Activated gamma-delta T cell treated with anti-CD3 and anti-CD28 coated beads, Interleukin-2, amount 50 U/mL, for 16 hours (primary cell): Measurements from ENCODE around the gene LYAR.
A peak's percentile ranks its signal among the peaks of the same experiment; 100 is the strongest.
"Not testable (repeated sequence)": the region's sequence is repeated elsewhere in the genome, so short reads cannot be mapped to it uniquely, and the experiment has no call there.

ENCODE experiments used
- DNase-seq: peaks from one replicate; pipeline ENCODE4 v3.0.0-alpha.2; 2020; ENCODE audit warnings: low read depth

Gene LYAR

GRCh38 chr4:4260185-4260751 lies 29.7 kb downstream of the LYAR start:
- no peak for DNase-seq

- no peak for DNase-seq
Measured at GRCh38 chr4:4259484-4260100, 30.4 kb downstream of the LYAR start.

GRCh38 chr4:4257705-4258104 lies 32.2 kb downstream of the LYAR start:
- DNase-seq, result not testable (repeated sequence)

- no peak for DNase-seq
Measured at GRCh38 chr4:4256799-4257198, 33.2 kb downstream of the LYAR start.

GRCh38 chr4:4254666-4255065 lies 35.3 kb downstream of the LYAR start:
- no peak for DNase-seq

DNA sequence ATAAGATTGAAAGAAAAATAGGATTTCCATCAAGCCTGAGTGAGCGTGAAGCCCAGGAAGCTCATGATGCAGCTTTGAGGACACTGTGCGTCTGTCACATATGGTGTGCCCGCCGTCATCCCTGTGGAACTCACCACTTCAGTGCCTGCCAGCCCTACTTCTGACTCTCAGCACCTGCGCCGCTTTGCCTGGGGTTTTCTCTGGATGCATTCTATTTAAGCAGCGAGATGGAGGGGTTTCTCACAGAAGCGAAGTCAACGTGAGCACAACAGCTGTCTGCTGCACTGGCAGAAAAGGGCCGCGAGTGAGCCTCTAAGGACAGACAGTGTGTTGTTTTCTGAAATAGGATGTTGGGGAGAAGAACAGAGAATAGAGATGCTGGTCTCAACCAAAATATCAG lies 35.8 kb downstream of the LYAR start:
- DNase-seq, result no peak

- DNase-seq, result no peak
Measured at GRCh38 chr4:4249866-4250265, 40.1 kb downstream of the LYAR start.

DNA sequence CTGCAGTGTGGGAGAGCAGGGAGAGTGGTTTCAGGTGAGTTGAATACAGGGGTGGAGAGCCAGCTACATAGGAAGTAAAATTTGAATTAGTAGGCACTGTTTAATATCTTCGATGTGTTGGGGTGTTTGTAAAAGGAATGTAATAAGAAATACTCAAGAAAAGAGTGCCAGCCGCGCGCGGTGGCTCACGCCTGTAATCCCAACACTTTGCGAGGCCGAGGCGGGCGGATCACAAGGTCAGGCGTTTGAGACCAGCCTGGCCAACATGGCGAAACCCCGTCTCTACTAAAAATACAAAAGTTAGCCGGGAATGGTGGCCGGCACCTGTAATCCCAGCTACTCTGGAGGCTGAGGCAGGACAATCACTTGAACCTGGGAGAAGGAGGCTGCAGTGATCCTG lies 40.6 kb downstream of the LYAR start:
- not testable (repeated sequence) for DNase-seq

DNA sequence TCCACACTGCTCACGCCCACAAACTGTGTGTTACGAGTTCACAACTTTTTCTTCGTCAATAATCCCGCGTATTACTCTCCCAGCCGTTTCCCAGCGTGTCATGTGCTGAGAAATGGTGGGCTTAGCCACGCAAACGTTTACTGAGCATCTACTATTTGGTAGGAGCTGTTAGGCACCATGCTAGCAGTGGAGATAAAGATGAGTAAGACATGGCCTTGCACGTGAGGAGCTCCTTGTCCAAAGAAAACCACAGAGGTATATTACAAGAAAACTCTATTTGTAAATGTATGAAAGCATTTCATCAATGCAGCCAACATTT lies 41.1 kb downstream of the LYAR start:
- DNase-seq, result no peak

GRCh38 chr4:4248029-4248884 lies 41.7 kb downstream of the LYAR start, which contains the start of gene TMEM128:
Gene TMEM128 (minus strand): TSS chr4:4248223. CDS start chr4:4248202, 21 bp downstream.
- DNase-seq, result peak; percentile 87

DNA sequence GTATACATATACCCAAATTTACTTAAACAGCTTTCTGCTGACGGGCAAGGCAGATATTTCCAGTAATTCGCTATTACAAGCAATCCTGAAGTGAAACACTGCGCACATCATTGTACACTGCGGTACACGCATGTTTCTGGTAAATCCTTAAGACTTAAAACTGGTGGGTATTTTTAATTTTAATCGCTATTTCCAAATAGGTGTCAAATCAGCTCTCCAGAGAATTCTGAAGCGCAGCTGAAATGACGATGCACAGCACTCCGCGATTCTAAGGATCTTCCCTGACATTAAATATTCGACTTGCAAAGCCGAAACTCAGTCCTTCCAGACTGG lies 42.3 kb downstream of the LYAR start:
- DNase-seq, result no peak

DNA sequence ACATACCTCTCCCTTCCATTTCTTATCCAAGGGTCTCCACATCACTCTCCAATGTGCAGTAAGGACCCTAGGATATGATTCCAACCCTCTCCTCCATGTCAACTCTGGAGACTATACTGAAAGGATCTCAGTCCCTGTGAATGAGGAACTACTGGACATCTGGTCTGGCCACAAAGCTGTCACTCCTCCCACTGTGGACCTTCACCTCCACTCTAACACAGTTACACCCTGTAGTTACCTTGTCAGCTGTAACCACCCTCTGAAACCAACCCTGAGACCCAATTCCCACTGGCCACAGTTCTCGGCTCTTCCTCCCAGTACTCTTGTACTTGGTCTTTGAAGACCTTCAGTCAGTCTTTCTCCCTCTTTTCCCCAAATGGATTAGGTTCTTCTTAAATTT lies 44.8 kb downstream of the LYAR start:
- no peak for DNase-seq

DNA sequence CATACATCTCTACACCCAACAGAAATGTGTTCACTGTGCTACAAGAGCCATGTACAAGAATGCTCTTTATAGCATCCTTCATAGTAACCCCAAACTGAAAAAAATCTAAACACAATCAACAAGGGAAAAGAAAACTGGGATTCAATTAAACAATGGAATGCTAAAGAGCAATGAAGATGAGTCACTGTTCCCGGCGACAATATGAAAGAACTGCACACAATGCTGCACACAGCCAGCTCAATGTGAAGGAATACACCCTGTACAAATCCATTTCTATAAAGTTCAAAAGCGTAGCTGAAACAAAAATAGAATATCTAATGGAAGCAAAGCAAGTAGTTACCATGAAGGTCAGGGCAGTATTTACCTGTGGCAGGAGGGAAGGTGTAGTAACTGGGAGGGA lies 50.4 kb downstream of the LYAR start:
- not testable (repeated sequence) for DNase-seq

- no peak for DNase-seq
Measured at GRCh38 chr4:4233610-4234009, 56.3 kb downstream of the LYAR start.

DNA sequence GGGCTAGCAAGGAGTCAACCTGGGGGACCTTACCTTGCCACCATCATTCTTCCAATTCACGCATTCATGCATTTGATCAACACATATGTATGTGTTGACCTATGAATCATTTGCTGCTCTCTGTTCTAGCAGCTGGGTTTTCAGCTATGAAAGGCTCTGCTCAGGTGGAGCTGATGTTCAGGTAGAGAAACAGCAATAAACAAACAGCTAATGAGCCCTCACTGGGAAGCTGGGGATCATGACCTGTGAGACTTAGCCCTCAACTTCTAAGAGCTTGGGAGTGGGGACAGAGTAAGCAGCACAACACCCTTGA lies 61.6 kb downstream of the LYAR start:
- DNase-seq, result no peak

DNA sequence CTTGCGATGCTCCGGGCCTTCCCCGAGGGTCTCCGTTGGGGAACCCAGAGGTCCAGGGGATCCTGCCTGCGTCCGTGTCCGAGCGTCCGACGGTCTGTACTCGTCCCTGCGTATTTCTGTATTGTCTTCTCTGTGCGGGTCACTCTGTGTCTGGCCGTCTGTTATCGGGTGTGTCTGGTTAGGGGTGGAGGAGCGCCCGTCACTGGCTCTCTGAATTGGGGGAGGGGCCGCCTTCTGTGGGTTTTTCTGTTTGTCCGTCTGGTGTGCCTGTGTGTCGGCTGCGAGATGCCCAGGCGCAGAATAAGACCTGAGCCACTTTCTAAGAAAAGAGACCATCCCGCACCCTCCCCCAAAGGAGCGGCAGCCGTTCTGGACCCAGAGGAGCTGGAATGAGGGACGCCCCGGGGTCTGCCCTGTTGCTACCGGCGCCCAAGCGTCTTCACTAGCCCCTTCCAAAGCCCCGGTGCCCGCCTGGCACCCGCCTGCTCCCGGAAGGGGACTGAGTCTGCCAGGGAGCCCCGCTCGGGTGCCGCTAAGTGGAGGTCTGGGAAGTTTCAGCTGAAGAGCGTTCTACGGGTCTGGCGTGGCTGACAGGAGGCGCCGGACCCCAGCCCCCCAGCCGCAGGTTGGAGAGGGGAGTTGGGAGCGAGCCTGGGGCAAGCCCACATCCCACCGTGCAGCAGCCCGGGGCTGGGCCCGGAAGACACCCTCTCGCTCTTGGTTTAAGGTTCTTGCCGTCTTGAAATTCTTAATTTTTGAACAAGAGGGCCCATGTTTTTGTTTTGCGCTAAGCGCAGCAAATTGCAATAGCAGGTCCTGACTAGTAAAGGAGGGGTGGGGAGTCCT lies 62.2 kb downstream of the LYAR start:
- no peak for DNase-seq

- no peak for DNase-seq
Measured at GRCh38 chr4:4226606-4227438, 63.1 kb downstream of the LYAR start, which contains the start of gene OTOP1. Gene OTOP1 (minus strand): TSS chr4:4226929. CDS start chr4:4226864, 65 bp downstream.

GRCh38 chr4:4225915-4226605 lies 63.9 kb downstream of the LYAR start:
- DNase-seq, result no peak
